SK-N-MC (cell line): ENCODE data around the gene FBXO8.
"Not testable (repeated sequence)": the region's sequence is repeated elsewhere in the genome, so short reads cannot be mapped to it uniquely, and the experiment has no call there.

Source experiments
- DNase-seq: peaks from one replicate; pipeline ENCODE4 v3.0.0-alpha.2; 2011; ENCODE audit warnings: low read depth, low spot score
- H3K27ac ChIP-seq: fragments of 200-600 bp; sonication (generic); 2 replicates; pipeline ENCODE4 v1.5.1; 2016; ENCODE audit warnings: mixed run types
- H3K36me3 ChIP-seq: fragments of 200-600 bp; sonication (generic); 2 replicates; pipeline ENCODE4 v1.6.1; 2017; ENCODE audit warnings: antibody characterized with exemption, low read length, mixed read lengths; ENCODE audit not compliant: insufficient read depth
- H3K4me3 ChIP-seq: fragments of 200-600 bp; sonication (generic); 2 replicates; pipeline ENCODE4 v1.5.1; 2016
- H3K9ac ChIP-seq: fragments of 200-600 bp; sonication (generic); 2 replicates; pipeline ENCODE4 v1.8.0; 2017; ENCODE audit warnings: mixed run types, mixed read lengths; ENCODE audit not compliant: insufficient read length
- H3K9me3 ChIP-seq: fragments of 200-600 bp; sonication (generic); 2 replicates; pipeline ENCODE4 v1.6.1; 2017; ENCODE audit warnings: low read depth, mild to moderate bottlenecking, antibody characterized with exemption, low read length, moderate library complexity, mixed read lengths
- EZH2 ChIP-seq: fragments of 200-600 bp; sonication (generic); IDR thresholded peaks from one replicate; pipeline ENCODE4 v1.6.1; 2017; ENCODE audit warnings: antibody characterized with exemption
- FOXP2 ChIP-seq: optimal IDR thresholded peaks from 2 replicates; pipeline ENCODE3; 2011; ENCODE audit warnings: mild to moderate bottlenecking, moderate library complexity; ENCODE audit not compliant: insufficient read depth; ENCODE audit errors: extremely low read length, control extremely low read depth
- POLR2AphosphoS5 ChIP-seq: IDR thresholded peaks from 2 replicates; pipeline ENCODE4 v1.6.1; 2012; ENCODE audit warnings: mild to moderate bottlenecking, low read depth, low read length, borderline replicate concordance

The FBXO8 gene

DNA sequence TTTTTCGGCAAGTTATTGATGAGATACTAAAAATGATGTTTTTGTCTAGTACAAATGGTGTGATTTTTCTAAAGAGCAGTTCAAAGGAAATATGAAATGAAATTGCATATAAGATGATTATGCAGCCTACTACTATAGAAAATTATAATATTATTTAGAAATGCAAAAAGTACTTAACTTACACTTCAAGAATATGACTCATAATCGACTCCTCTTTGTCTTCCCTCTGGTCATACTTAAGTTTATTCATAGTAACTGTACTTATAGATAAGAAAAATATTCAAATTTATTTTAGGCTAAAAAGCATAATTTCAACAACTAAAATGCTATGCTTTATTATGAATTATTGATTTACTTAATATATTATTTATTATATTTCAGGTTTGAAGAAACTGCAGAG, 33.5 kb upstream of the FBXO8 start:
- Histone ChIP-seq H3K36me3 (peaks cover 24% of the 10 kb centered on the region), H3K9me3 (no peaks in the 10 kb centered on the region), H3K4me3 (no peak overlapping the region), H3K27ac (no peak overlapping the region), H3K9ac (no peak overlapping the region)
- no peak for DNase-seq
- TF ChIP-seq POLR2AphosphoS5 = no peak
- no peak for TF ChIP-seq FOXP2
- no peak for TF ChIP-seq EZH2

- DNase-seq = no peak
- Histone ChIP-seq H3K9ac (no peak overlapping the region), H3K27ac (no peak overlapping the region), H3K4me3 (no peak overlapping the region), H3K9me3 (no peaks in the 10 kb centered on the region), H3K36me3 (peaks cover 24% of the 10 kb centered on the region)
- TF ChIP-seq EZH2 = no peak
- no peak for TF ChIP-seq FOXP2
- no peak for TF ChIP-seq POLR2AphosphoS5
These were observed 33.1 kb upstream of the FBXO8 start for GRCh38 chr4:174316546-174316945.

DNA sequence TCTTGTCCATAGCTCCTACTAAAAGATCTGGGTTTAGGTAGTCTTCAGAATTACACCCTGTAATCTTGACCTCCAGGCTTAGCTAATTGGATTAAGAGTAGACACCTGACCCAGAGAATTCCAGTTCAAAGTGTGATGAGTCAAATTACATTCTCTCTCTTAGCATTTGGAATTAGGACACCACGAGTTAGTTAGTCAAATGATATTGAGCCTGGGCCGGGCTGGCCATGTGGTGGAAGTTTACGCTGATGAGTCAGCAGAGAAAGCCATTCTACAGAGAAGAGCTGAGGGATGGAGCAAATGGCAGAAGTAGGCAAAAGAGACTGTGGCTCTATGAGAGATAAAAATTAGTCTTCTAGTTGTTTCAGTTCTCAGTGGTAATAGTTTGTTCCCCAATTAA, 31.3 kb upstream of the FBXO8 start:
- Histone ChIP-seq H3K9me3 (no peaks in the 10 kb centered on the region), H3K9ac (no peak overlapping the region), H3K27ac (no peak overlapping the region), H3K36me3 (peaks cover 21% of the 10 kb centered on the region), H3K4me3 (no peak overlapping the region)
- no peak for DNase-seq
- TF ChIP-seq FOXP2 (no peak), EZH2 (no peak), POLR2AphosphoS5 (no peak)

DNA sequence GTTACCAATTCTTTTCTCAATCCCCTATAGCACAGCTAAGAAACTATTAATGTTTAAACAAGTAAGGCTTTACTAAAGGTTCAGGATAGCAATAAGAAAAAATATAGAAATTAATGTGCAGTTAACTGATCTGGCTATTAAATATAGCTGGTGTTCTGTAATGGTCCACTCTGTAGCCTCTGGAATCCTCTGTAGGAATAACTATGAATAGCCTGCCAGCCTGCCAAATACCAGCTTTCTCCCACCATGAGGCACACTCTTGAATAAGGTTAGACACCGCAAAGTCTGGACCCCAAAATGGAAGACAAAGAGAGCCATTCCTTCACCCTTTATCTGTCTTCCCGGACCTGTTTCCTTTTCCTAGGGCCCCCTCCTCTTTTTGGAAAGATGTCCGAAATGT, 30.8 kb upstream of the FBXO8 start:
- no peak for DNase-seq
- no peak for TF ChIP-seq POLR2AphosphoS5
- TF ChIP-seq EZH2 = no peak
- TF ChIP-seq FOXP2 = no peak
- Histone ChIP-seq H3K27ac (no peak overlapping the region), H3K9ac (no peak overlapping the region), H3K4me3 (no peak overlapping the region), H3K36me3 (peaks cover 19% of the 10 kb centered on the region), H3K9me3 (no peaks in the 10 kb centered on the region)

GRCh38 chr4:174312993-174313392, 29.5 kb upstream of the FBXO8 start:
- H3K9ac ChIP-seq = no peak overlapping the region

DNA sequence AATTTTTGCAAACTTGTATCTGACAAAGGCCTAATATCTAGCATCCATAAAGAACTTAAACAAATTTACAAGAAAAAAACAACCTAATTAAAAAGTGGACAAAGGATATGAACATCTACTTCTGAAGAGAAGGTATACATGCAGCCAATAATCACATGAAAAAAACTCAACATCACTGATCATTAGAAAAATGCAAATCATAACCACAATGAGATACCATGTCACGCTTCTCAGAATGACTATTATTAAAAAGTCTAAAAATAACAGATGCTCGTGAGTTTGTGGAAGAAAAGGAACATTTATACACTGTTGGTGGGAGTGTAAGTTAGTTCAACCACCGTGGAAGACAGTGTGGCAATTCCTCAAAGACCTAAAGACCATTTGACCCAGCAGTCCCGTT, 24.2 kb upstream of the FBXO8 start:
- TF ChIP-seq EZH2 = no peak
- TF ChIP-seq FOXP2 = no peak
- no peak for TF ChIP-seq POLR2AphosphoS5
- H3K9ac ChIP-seq = no peak overlapping the region
- no peaks in the 10 kb centered on the region for H3K9me3 ChIP-seq
- DNase-seq = no peak
- no peak overlapping the region for H3K27ac ChIP-seq
- H3K36me3 ChIP-seq = peaks cover 42% of the 10 kb centered on the region
- no peak overlapping the region for H3K4me3 ChIP-seq

More at GRCh38 chr4:174312993-174313392, 29.5 kb upstream of the FBXO8 start:
- no peak for TF ChIP-seq EZH2
- Histone ChIP-seq H3K27ac (no peak overlapping the region), H3K36me3 (peaks cover 18% of the 10 kb centered on the region), H3K4me3 (no peak overlapping the region), H3K9me3 (no peaks in the 10 kb centered on the region)
- no peak for DNase-seq

GRCh38 chr4:174305961-174306360, 22.5 kb upstream of the FBXO8 start:
- Histone ChIP-seq H3K9ac (no peak overlapping the region), H3K9me3 (no peaks in the 10 kb centered on the region), H3K36me3 (peaks cover 39% of the 10 kb centered on the region), H3K27ac (no peak overlapping the region), H3K4me3 (no peak overlapping the region)
- DNase-seq = no peak
- no peak for TF ChIP-seq POLR2AphosphoS5
- TF ChIP-seq EZH2 = no peak
- no peak for TF ChIP-seq FOXP2

DNA sequence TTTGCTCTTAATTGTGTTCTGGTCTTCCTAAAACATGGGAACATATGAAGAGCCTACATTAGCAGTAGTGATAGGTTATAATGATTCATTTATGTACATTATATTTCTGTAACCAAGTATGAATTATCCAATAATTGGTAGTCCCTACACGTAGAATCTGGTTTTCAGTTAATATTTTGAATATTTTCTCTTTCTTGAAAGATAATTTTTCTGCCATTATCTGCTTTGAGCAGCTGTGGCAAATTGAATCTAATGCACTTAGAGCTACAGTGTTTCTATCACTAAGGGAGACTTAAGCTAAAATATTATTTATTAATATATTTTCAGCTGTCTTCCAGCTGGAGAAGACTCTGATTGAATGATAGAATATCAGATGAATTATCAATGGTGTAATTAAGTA, 21.2 kb upstream of the FBXO8 start:
- DNase-seq = no peak
- no peak for TF ChIP-seq POLR2AphosphoS5
- TF ChIP-seq EZH2 = no peak
- TF ChIP-seq FOXP2 = no peak
- H3K9ac ChIP-seq = no peak overlapping the region
- no peaks in the 10 kb centered on the region for H3K9me3 ChIP-seq
- H3K27ac ChIP-seq = no peak overlapping the region
- H3K4me3 ChIP-seq = no peak overlapping the region
- H3K36me3 ChIP-seq = peaks cover 41% of the 10 kb centered on the region

- TF ChIP-seq EZH2 (no peak), FOXP2 (no peak), POLR2AphosphoS5 (no peak)
- Histone ChIP-seq H3K9me3 (no peaks in the 10 kb centered on the region), H3K36me3 (peaks cover 44% of the 10 kb centered on the region), H3K9ac (no peak overlapping the region), H3K4me3 (no peak overlapping the region), H3K27ac (no peak overlapping the region)
- DNase-seq = no peak
These were observed 20.2 kb upstream of the FBXO8 start for GRCh38 chr4:174303687-174304086.

DNA sequence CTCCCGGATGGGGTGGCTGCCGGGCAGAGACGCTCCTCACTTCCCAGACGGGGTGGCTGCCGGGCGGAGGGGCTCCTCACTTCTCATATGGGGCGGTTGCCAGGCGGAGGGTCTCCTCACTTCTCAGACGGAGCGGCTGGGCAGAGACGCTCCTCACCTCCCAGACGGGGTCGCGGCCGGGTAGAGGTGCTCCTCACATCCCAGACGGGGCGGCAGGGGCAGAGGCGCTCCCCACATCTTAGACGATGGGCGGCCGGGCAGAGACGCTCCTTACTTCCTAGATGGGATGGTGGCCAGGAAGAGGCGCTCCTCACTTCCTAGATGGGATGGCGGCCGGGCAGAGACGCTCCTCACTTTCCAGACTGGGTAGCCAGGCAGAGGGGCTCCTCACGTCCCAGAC, 11.7 kb upstream of the FBXO8 start:
- H3K9me3 ChIP-seq, H3K9ac ChIP-seq, H3K4me3 ChIP-seq, DNase-seq, H3K27ac ChIP-seq: not testable (repeated sequence)
- H3K36me3 ChIP-seq = peaks cover 23% of the 10 kb centered on the region; the same call in 1 of the 2 replicates

GRCh38 chr4:174294641-174295040, 11.2 kb upstream of the FBXO8 start:
- not testable (repeated sequence) for H3K4me3 ChIP-seq, H3K9me3 ChIP-seq, DNase-seq, H3K27ac ChIP-seq, H3K9ac ChIP-seq
- H3K36me3 ChIP-seq = peaks cover 21% of the 10 kb centered on the region; the same call in 1 of the 2 replicates
